Measurements from ENCODE around the gene RPP25.

The RPP25 gene

GRCh38 chr15:74906067-74906449, 50.5 kb downstream of the RPP25 start:
- peaks cover 46 to 48% of the 10 kb centered on the region in 2 experiments for H3K4me1 ChIP-seq (ENCODE audit: control insufficient read depth in 1 of 2, insufficient read depth in 1 of 2, low read depth in 1 of 2, low read length in 1 of 2)
- peak overlapping the region; percentile 81 to 97 for H3K4me3 ChIP-seq (ENCODE audit: low read depth in 1 of 2, low read length in 1 of 2)
- no peaks in the 10 kb centered on the region for H3K9me3 ChIP-seq
- no peaks in the 10 kb centered on the region for H3K27me3 ChIP-seq
- H3K36me3 ChIP-seq, result peaks cover 22% of the 10 kb centered on the region
- no peak for TF ChIP-seq CTCF (IDR thresholded peaks at IDR 0.05)
- peak overlapping the region; percentile 87 for H3K27ac ChIP-seq
